ENCODE measurements around the gene OR2M7.
"Not testable (repeated sequence)": the region's sequence is repeated elsewhere in the genome, so short reads cannot be mapped to it uniquely, and the experiment has no call there.

Gene OR2M7

DNA sequence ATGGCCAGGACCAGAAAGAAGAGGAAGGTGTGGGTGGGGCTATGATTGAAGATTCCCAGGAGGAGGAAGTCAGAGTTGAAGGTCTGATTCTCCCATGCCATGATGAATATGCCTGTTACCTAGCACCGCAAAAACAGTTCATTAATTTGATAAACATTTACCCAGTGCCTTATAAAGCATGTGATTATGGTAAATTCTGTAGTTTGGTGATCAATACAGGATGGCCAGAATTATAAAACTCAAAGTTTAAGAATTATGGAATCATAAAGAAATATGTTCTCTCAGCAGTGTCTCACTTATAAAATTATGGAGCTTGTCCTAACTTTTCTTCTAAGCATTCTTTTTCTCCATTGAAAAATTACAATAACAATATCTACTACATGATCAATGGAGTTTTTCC is at the start of gene OR2M7:
OR2M7 (minus strand) TSS at position 101 of the 400 bp plus-strand sequence; CDS start at position 101, 0 bp downstream.
- in situ Hi-C loops (cut with MboI; ENCODE audit: low pct_unique_long_range_greater_than_20kb, low sequenced_read_pairs), result no loop called here
- no peak for DNase-seq

- no peak for DNase-seq
- in situ Hi-C loops (cut with MboI; ENCODE audit: low pct_unique_long_range_greater_than_20kb, low sequenced_read_pairs), result no loop called here
These were observed 49.4 kb upstream of the OR2M7 start for GRCh38 chr1:248373761-248374160.

- in situ Hi-C loops (cut with MboI; ENCODE audit: low pct_unique_long_range_greater_than_20kb, low sequenced_read_pairs), result no loop called here
- no peak for DNase-seq
These were observed 48.0 kb upstream of the OR2M7 start for GRCh38 chr1:248372394-248372793.

DNA sequence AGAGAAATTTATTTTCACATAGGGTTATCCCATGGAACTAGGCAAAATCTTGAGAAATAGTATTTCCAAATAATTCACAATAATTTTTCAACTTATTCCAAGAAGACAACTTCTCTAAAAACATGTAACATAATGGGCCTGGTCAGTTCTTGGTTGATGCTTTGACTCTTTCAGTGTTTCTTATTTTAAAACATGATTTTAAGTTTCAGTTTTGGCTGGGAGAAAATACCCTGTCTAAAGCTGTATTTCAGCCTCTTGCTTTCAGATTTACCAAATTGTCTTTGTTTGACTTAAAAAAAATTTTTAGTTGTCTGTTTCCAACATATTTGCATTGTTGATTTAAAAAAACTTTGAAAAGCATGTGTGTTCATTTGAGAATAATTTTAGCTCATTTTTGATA is 42.2 kb upstream of the OR2M7 start:
- DNase-seq, result no peak
- in situ Hi-C loops (cut with MboI; ENCODE audit: low pct_unique_long_range_greater_than_20kb, low sequenced_read_pairs), result no loop called here

DNA sequence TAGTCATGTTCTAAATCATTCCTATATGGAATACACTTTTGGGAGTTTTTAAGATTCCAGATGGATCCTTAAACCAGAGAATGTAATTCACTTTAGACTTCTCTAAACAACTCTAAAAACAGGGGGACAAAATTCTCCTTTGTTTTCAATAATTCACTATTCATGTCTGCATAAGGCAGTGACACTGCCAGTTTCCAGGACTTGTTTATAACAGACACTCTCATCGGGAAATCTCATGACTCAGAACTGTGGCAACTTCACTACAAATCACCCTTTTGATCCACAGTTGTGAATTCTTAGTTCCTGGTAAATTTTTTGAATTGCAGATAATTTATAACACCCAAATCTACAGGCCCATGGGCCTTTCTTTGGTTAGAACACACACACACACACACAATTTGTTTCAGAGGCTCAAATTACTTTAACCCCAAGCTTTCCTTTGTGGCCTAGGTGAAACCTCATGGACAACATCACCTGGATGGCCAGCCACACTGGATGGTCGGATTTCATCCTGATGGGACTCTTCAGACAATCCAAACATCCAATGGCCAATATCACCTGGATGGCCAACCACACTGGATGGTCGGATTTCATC is 36.9 kb upstream of the OR2M7 start, which contains the start of gene OR2T4:
OR2T4 (plus strand) TSS at position 545 of the 595 bp plus-strand sequence; CDS start at position 545, 0 bp downstream.
- DNase-seq, result no peak
- in situ Hi-C loops (cut with MboI; ENCODE audit: low pct_unique_long_range_greater_than_20kb, low sequenced_read_pairs), result no loop called here

DNA sequence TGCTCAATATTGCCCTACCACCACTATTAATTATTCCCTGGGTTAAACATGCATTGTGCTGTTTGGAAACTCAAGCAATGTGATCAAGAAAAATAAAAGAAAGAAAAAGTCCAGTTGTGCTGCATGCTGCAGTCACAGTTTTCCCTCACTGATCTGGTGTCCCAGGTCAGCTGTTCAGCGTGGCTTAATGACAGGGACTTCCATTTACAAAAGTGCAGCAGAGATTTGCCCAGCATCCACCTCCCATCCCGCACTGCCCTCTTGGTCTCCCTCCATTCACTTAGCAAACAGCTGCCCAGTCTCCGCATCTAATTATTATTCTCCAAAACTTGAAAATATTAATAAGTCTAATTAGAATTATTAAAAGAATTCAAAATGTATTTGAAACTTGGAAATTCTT is 35.0 kb upstream of the OR2M7 start:
- in situ Hi-C loops (cut with MboI; ENCODE audit: low pct_unique_long_range_greater_than_20kb, low sequenced_read_pairs), result no loop called here
- DNase-seq, result no peak

- DNase-seq, result no peak
- in situ Hi-C loops (cut with MboI; ENCODE audit: low pct_unique_long_range_greater_than_20kb, low sequenced_read_pairs), result no loop called here
These were observed 24.1 kb upstream of the OR2M7 start, which contains the start of gene OR14C36 for GRCh38 chr1:248348475-248348874. TSS of gene OR14C36 (plus strand) at chr1:248348775. CDS start at chr1:248348775, 0 bp downstream.

DNA sequence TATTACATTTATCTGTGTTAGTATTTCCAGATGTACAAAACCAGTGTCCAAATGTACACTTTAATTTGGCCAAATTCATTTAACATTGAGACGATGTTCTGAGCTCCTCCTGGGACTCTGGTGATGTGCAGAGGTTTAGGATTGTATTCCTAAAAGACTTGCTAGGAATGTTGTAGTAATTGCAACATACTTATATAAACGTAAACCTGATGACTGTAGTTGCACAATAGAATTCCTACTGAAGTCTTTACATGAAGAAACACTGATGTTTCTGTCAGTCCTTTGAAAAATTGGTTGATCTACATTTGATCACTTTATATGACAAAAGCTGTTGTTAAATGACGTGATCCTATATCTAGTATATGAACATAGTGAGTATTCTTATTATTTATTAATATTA is 19.1 kb upstream of the OR2M7 start:
- DNase-seq, result no peak

GRCh38 chr1:248316796-248317195 is 7.6 kb downstream of the OR2M7 start:
- in situ Hi-C loops (cut with MboI; ENCODE audit: low pct_unique_long_range_greater_than_20kb, low sequenced_read_pairs), result no loop called here
- DNase-seq, result no peak

More for the DNA sequence above, 19.1 kb upstream of the OR2M7 start:
- in situ Hi-C loops (cut with MboI; ENCODE audit: low pct_unique_long_range_greater_than_20kb, low sequenced_read_pairs), result no loop called here

DNA sequence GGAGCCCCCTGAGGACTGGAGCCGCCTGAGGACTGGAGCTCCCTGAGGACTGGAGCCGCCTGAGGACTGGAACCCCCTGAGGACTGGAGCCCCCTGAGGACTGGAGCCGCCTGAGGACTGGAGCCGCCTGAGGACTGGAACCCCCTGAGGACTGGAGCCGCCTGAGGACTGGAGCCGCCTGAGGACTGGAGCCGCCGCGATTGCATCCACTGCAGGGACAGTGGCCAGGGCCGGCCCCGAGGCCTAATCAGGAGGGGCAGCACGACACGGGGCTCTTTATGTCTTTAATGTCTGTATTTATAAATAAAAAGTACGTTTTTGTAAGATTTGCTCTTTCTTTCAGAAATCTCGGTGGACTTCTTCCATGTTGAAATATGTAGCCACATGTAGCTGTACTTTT is 17.6 kb downstream of the OR2M7 start:
- DNase-seq; in situ Hi-C loops (cut with MboI; ENCODE audit: low pct_unique_long_range_greater_than_20kb, low sequenced_read_pairs): not testable (repeated sequence)

DNA sequence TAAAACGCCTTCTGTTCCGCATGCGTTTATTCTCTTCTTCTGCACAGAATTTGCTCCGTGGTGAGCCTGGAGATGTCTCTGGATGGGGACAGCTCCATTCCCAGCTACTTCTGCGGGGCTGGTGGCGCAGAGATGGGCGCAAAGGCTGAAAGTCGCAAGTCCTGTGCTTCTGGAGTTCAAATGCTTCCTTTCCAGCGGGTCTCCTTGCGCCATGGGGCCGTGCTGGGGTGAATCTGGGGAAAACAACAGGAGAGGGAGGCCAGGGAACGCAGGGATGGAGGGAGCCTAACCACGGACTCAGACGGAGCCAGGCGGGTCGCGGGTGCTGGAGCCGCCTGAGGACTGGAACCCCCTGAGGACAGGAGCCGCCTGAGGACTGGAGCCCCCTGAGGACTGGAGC is 18.3 kb downstream of the OR2M7 start:
- DNase-seq, result no peak
- in situ Hi-C loops (cut with MboI; ENCODE audit: low pct_unique_long_range_greater_than_20kb, low sequenced_read_pairs), result no loop called here

DNA sequence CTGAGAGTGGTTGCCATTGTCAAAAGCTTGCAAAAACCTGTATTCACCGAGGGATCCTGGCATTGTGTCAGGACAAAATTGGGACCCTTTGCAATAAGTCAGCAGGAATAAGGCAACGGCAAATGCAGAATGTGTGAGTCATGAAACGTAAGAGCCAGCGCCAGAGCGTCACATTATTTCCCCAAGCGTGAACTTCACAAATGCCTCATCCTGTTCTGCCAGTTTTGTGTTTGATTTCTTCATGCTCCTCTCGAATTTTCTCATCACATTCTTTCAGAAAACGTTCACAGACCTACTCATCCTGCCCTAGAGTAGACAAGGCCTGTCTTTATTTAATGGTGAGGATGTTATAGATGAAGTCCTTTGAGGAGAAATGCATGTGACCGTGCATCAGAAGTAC is 18.7 kb downstream of the OR2M7 start:
- DNase-seq; in situ Hi-C loops (cut with MboI; ENCODE audit: low pct_unique_long_range_greater_than_20kb, low sequenced_read_pairs): not testable (repeated sequence)

- no peak for DNase-seq
- in situ Hi-C loops (cut with MboI; ENCODE audit: low pct_unique_long_range_greater_than_20kb, low sequenced_read_pairs), result no loop called here
These were observed 21.0 kb downstream of the OR2M7 start, which contains the start of gene OR2T12 for GRCh38 chr1:248303324-248303723. TSS of gene OR2T12 (minus strand) at chr1:248303424. CDS start at chr1:248295578, 7,846 bp downstream.

DNA sequence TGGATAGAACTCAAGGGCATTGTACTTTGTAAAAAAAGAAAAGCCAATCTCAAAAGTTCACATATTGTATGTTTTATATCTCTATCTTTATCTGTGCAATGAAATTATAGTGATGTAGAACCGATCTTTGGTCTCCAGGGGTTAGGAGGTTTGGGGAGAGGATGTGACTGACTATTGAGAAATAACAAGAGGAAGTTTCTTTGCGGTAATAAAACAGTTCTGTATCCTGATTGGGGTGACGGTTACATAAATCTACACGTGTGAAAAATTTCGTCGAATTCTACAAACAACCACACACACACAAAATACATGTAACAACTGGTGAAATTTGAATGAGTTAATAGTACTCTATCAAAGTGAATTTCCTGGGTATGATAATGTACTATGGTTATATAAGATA is 36.0 kb downstream of the OR2M7 start:
- in situ Hi-C loops (cut with MboI; ENCODE audit: low pct_unique_long_range_greater_than_20kb, low sequenced_read_pairs), result no loop called here
- DNase-seq, result peak; percentile 7

GRCh38 chr1:248277876-248278275 is 46.5 kb downstream of the OR2M7 start, which contains the start of gene OR2T33:
TSS of gene OR2T33 (minus strand) at chr1:248277976. CDS start at chr1:248273814, 4,162 bp downstream.
- no peak for DNase-seq

More at GRCh38 chr1:248277876-248278275, 46.5 kb downstream of the OR2M7 start, which contains the start of gene OR2T33:
- in situ Hi-C loops (cut with MboI; ENCODE audit: low pct_unique_long_range_greater_than_20kb, low sequenced_read_pairs), result no loop called here
